ENCODE data around the gene CUX1. TPM values are rescaled to one million over a fixed set of nuclear protein-coding genes. Genes with fewer than 3 reads are reported as not detected.

CUX1 gene
- total and polyA plus RNA-seq, 2 of the 13 experiments (the other 11 are each of a cell fraction or from before 2014, with no cell fraction given), result 13.7 to 14.9 TPM

DNA sequence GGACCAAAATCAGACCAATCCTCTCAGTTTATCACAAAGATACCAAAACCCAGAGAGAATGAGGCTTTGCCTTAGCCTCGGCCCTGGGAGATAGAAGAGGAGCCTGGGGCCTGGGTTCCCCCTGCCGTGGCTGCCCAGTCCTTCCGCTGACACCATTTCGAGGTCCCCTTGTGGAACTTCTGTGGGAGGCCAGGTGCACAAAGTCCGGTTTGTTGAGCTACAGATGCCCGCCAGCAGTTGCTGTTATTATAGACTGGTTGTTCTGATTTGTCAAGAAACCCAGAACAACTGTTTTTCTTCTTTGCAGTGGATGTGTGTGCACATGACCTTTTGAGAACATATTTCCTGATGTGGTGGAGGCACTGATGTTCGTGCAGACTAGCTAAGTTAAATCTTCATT, 47.6 kb downstream of the CUX1 start:
- H3K79me2 ChIP-seq (ENCODE audit: insufficient read depth, low read length), result peaks cover 69% of the 10 kb centered on the region
- ChIA-PET POLR2A (interaction anchor here (0.7 to 1.4 kb wide), 2 partner anchors 9 to 120 kb away, joined by 3 to 6 read pairs; no protein-coding TSS in a partner anchor), CTCF (ENCODE audit: low intra/inter-chr PET ratio, low total read pairs) (no interaction called here)
- FAIRE-seq, result peak; percentile 26
- peak overlapping the region; percentile 43 for H3K27ac ChIP-seq (ENCODE audit: extremely low read length, insufficient read depth, low read length)
- BruUV-seq (replicated peaks), result no TSS peak
- H3K9me3 ChIP-seq (ENCODE audit: low read length), result no peaks in the 10 kb centered on the region
- H3K36me3 ChIP-seq (replicated peaks in 1 of 2; ENCODE audit: control insufficient read depth in 1 of 2, insufficient read depth in 2 of 2, low read length in 2 of 2), result 0 out of 5 replicates have a peak, but pooled peaks cover 0 to 4% of the 10 kb centered on the region in 2 experiments
- H3K9ac ChIP-seq (ENCODE audit: insufficient read depth, low read depth, low read length), result no peak overlapping the region
- DNase-seq (ENCODE audit: low spot score), result peak; percentile 52
- intact Hi-C loops (cut with micrococcal nuclease; ENCODE audit: unreplicated experiment) (no loop called here), in situ Hi-C loops (cut with HindIII; ENCODE audit: extremely low pct_ligation_motif_present, low pct_unique_long_range_greater_than_20kb) (no loop called here)
- H3K4me3 ChIP-seq (replicated peaks in 1 of 3; ENCODE audit: insufficient read depth in 1 of 3, low read depth in 2 of 3, low read length in 3 of 3), result no peak overlapping the region
- 37% methylated on average over 7 of the region's 7 CpGs for WGBS (ENCODE audit: low lambda C conversion rate)
- no peaks in the 10 kb centered on the region for H3K27me3 ChIP-seq (ENCODE audit: control insufficient read depth in 1 of 2, insufficient read depth in 2 of 2, low read length in 2 of 2)
- no peak overlapping the region for H2AFZ ChIP-seq (ENCODE audit: low read length)
- H3K4me2 ChIP-seq (ENCODE audit: low read depth, low read length), result peak overlapping the region; percentile 40; the same call in 1 of the 2 replicates
- peak; percentile 41; the same call in 2 of the 3 replicates for ATAC-seq
- H3K4me1 ChIP-seq (ENCODE audit: insufficient read depth, low read length), result peaks cover 83% of the 10 kb centered on the region
- peaks cover 27% of the 10 kb centered on the region for H4K20me1 ChIP-seq (ENCODE audit: insufficient read depth, low read length)
- TF ChIP-seq, protein P1, sequence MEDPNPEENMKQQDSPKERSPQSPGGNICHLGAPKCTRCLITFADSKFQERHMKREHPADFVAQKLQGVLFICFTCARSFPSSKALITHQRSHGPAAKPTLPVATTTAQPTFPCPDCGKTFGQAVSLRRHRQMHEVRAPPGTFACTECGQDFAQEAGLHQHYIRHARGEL (CRISPR knock-in tag; IDR thresholded peaks at IDR 0.05), result no peak
- TF ChIP-seq, protein P2, sequence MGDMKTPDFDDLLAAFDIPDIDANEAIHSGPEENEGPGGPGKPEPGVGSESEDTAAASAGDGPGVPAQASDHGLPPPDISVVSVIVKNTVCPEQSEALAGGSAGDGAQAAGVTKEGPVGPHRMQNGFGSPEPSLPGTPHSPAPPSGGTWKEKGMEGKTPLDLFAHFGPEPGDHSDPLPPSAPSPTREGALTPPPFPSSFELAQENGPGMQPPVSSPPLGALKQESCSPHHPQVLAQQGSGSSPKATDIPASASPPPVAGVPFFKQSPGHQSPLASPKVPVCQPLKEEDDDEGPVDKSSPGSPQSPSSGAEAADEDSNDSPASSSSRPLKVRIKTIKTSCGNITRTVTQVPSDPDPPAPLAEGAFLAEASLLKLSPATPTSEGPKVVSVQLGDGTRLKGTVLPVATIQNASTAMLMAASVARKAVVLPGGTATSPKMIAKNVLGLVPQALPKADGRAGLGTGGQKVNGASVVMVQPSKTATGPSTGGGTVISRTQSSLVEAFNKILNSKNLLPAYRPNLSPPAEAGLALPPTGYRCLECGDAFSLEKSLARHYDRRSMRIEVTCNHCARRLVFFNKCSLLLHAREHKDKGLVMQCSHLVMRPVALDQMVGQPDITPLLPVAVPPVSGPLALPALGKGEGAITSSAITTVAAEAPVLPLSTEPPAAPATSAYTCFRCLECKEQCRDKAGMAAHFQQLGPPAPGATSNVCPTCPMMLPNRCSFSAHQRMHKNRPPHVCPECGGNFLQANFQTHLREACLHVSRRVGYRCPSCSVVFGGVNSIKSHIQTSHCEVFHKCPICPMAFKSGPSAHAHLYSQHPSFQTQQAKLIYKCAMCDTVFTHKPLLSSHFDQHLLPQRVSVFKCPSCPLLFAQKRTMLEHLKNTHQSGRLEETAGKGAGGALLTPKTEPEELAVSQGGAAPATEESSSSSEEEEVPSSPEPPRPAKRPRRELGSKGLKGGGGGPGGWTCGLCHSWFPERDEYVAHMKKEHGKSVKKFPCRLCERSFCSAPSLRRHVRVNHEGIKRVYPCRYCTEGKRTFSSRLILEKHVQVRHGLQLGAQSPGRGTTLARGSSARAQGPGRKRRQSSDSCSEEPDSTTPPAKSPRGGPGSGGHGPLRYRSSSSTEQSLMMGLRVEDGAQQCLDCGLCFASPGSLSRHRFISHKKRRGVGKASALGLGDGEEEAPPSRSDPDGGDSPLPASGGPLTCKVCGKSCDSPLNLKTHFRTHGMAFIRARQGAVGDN (CRISPR knock-in tag; IDR thresholded peaks at IDR 0.05), result peak; percentile 40
- no peak for TF ChIP-seq ZMYM2 (CRISPR knock-in tag; IDR thresholded peaks at IDR 0.05)
- no peak for TF ChIP-seq KAT7 (CRISPR knock-in tag; IDR thresholded peaks at IDR 0.05; ENCODE audit: borderline replicate concordance)
- TF ChIP-seq ZFP36L2 (CRISPR knock-in tag; IDR thresholded peaks at IDR 0.05), result no peak
- TF ChIP-seq HNF4G (IDR thresholded peaks at IDR 0.05; ENCODE audit: borderline replicate concordance, low read depth, low read length), result peak; percentile 44; the same call in 1 of the 2 replicates
- no peak for TF ChIP-seq HNF4G (CRISPR knock-in tag; IDR thresholded peaks at IDR 0.05; ENCODE audit: borderline replicate concordance, low read depth)
- TF ChIP-seq, protein P3, sequence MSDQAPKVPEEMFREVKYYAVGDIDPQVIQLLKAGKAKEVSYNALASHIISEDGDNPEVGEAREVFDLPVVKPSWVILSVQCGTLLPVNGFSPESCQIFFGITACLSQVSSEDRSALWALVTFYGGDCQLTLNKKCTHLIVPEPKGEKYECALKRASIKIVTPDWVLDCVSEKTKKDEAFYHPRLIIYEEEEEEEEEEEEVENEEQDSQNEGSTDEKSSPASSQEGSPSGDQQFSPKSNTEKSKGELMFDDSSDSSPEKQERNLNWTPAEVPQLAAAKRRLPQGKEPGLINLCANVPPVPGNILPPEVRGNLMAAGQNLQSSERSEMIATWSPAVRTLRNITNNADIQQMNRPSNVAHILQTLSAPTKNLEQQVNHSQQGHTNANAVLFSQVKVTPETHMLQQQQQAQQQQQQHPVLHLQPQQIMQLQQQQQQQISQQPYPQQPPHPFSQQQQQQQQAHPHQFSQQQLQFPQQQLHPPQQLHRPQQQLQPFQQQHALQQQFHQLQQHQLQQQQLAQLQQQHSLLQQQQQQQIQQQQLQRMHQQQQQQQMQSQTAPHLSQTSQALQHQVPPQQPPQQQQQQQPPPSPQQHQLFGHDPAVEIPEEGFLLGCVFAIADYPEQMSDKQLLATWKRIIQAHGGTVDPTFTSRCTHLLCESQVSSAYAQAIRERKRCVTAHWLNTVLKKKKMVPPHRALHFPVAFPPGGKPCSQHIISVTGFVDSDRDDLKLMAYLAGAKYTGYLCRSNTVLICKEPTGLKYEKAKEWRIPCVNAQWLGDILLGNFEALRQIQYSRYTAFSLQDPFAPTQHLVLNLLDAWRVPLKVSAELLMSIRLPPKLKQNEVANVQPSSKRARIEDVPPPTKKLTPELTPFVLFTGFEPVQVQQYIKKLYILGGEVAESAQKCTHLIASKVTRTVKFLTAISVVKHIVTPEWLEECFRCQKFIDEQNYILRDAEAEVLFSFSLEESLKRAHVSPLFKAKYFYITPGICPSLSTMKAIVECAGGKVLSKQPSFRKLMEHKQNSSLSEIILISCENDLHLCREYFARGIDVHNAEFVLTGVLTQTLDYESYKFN (CRISPR knock-in tag; conservative IDR thresholded peaks at IDR 0.05), result 0 out of 2 replicates have a peak, but pooled peaks have one; percentile 33
- no peak for TF ChIP-seq EP300 (IDR thresholded peaks at IDR 0.05; ENCODE audit: low read depth in 2 of 2, low read length in 2 of 2)
- no peak for TF ChIP-seq EP300 (CRISPR knock-in tag; IDR thresholded peaks at IDR 0.05; ENCODE audit: borderline replicate concordance)
- peak; percentile 64 for TF ChIP-seq HNF4A (CRISPR knock-in tag; IDR thresholded peaks at IDR 0.05)
- TF ChIP-seq SALL1 (CRISPR knock-in tag; IDR thresholded peaks at IDR 0.05), result peak; percentile 32; the same call in 1 of the 2 replicates
- TF ChIP-seq, protein P4, sequence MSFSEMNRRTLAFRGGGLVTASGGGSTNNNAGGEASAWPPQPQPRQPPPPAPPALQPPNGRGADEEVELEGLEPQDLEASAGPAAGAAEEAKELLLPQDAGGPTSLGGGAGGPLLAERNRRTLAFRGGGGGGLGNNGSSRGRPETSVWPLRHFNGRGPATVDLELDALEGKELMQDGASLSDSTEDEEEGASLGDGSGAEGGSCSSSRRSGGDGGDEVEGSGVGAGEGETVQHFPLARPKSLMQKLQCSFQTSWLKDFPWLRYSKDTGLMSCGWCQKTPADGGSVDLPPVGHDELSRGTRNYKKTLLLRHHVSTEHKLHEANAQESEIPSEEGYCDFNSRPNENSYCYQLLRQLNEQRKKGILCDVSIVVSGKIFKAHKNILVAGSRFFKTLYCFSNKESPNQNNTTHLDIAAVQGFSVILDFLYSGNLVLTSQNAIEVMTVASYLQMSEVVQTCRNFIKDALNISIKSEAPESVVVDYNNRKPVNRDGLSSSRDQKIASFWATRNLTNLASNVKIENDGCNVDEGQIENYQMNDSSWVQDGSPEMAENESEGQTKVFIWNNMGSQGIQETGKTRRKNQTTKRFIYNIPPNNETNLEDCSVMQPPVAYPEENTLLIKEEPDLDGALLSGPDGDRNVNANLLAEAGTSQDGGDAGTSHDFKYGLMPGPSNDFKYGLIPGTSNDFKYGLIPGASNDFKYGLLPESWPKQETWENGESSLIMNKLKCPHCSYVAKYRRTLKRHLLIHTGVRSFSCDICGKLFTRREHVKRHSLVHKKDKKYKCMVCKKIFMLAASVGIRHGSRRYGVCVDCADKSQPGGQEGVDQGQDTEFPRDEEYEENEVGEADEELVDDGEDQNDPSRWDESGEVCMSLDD (CRISPR knock-in tag; IDR thresholded peaks at IDR 0.05; ENCODE audit: borderline replicate concordance), result no peak
- TF ChIP-seq CBX5 (CRISPR knock-in tag; IDR thresholded peaks at IDR 0.05; ENCODE audit: borderline replicate concordance), result no peak
